WTC11 (cell line): ENCODE results near the gene RAB17. TPM values are rescaled to one million over a fixed set of nuclear protein-coding genes. Genes with fewer than 3 reads are reported as not detected.

Experiments
- ATAC-seq: fragments of 200-7000 bp; cut with Tn5 transposase; 2 replicates; pipeline ENCODE4 v1.10.0; 2021; ENCODE audit warnings: mild to moderate bottlenecking, moderate library complexity
- CTCF ChIA-PET: fragments of 300-600 bp; sonication (Branson Sonifier 250); formaldehyde crosslinking; loops from one replicate; lab custom pipeline; 2021; ENCODE audit warnings: antibody characterized with exemption; lab: Charles Lee
- POLR2A ChIA-PET: fragments of 350-600 bp; sonication (Branson Sonifier 250); formaldehyde crosslinking; loops from one replicate; lab custom pipeline; 2021; ENCODE audit warnings: antibody characterized with exemption; lab: Charles Lee
- DNase-seq: peaks from one replicate; pipeline ENCODE4 v3.0.0; 2021; ENCODE audit warnings: low spot score
- H3K27ac Mint-ChIP-seq: 2 replicates; pipeline ENCODE4 v1.8.0; 2021; ENCODE audit warnings: mixed read lengths
- H3K27me3 Mint-ChIP-seq: 2 replicates; pipeline ENCODE4 v1.8.0; 2021; ENCODE audit warnings: low read depth, mild to moderate bottlenecking, moderate library complexity, mixed read lengths
- H3K36me3 Mint-ChIP-seq: 2 replicates; pipeline ENCODE4 v1.8.0; 2021; ENCODE audit warnings: mixed read lengths
- H3K4me1 Mint-ChIP-seq: 2 replicates; pipeline ENCODE4 v1.8.0; 2022; ENCODE audit warnings: mixed read lengths
- H3K4me3 Mint-ChIP-seq: 2 replicates; pipeline ENCODE4 v1.8.0; 2021; ENCODE audit warnings: mild to moderate bottlenecking, moderate library complexity, mixed read lengths
- H3K9me3 Mint-ChIP-seq: 2 replicates; pipeline ENCODE4 v1.8.0; 2021; ENCODE audit warnings: mixed read lengths
- ATF6 ChIP-seq: sonication (generic); formaldehyde crosslinking; IDR thresholded peaks from 2 replicates; pipeline ENCODE4 v1.8.1; 2023; ENCODE audit warnings: mild to moderate bottlenecking, missing genetic modification reagents
- CBFB ChIP-seq: sonication (generic); formaldehyde crosslinking; IDR thresholded peaks from 2 replicates; pipeline ENCODE4 v1.8.1; 2022; ENCODE audit warnings: mild to moderate bottlenecking, low read depth, missing genetic modification reagents
- ELF4 ChIP-seq: sonication (generic); formaldehyde crosslinking; IDR thresholded peaks from 2 replicates; pipeline ENCODE4 v1.8.1; 2022; ENCODE audit warnings: low read depth, mild to moderate bottlenecking, moderate library complexity, missing genetic modification reagents
- ESRRA ChIP-seq: sonication (generic); formaldehyde crosslinking; IDR thresholded peaks from 2 replicates; pipeline ENCODE4 v1.8.1; 2022; ENCODE audit warnings: mild to moderate bottlenecking, missing genetic modification reagents, borderline replicate concordance
- JAZF1 ChIP-seq: fragments of 250-450 bp; sonication (Bioruptor Pico); IDR thresholded peaks from 2 replicates; pipeline ENCODE4 v1.9.0; 2021; ENCODE audit warnings: moderate library complexity, mild to moderate bottlenecking, inconsistent platforms
- JUN ChIP-seq: sonication (generic); formaldehyde crosslinking; IDR thresholded peaks from 2 replicates; pipeline ENCODE4 v1.8.0; 2023; ENCODE audit warnings: mild to moderate bottlenecking, missing genetic modification reagents
- MAX ChIP-seq: sonication (generic); formaldehyde crosslinking; IDR thresholded peaks from 2 replicates; pipeline ENCODE4 v1.8.0; 2022; ENCODE audit warnings: mild to moderate bottlenecking, missing genetic modification reagents
- MYBL2 ChIP-seq: sonication (generic); formaldehyde crosslinking; IDR thresholded peaks from 2 replicates; pipeline ENCODE4 v1.8.1; 2023; ENCODE audit warnings: mild to moderate bottlenecking, moderate library complexity, missing genetic modification reagents
- OVOL2 ChIP-seq: fragments of 250-450 bp; sonication (Bioruptor Pico); IDR thresholded peaks from 2 replicates; pipeline ENCODE4 v1.9.0; 2021; ENCODE audit warnings: mild to moderate bottlenecking, borderline replicate concordance
- PREB ChIP-seq: sonication (generic); formaldehyde crosslinking; IDR thresholded peaks from 2 replicates; pipeline ENCODE4 v1.8.1; 2022; ENCODE audit warnings: mild to moderate bottlenecking, missing genetic modification reagents, moderate library complexity, borderline replicate concordance
- PRRX2 ChIP-seq: fragments of 250-450 bp; sonication (Bioruptor Pico); IDR thresholded peaks from 2 replicates; pipeline ENCODE4 v1.8.0; 2021; ENCODE audit warnings: mild to moderate bottlenecking
- TCF7 ChIP-seq: sonication (generic); formaldehyde crosslinking; IDR thresholded peaks from 2 replicates; pipeline ENCODE4 v1.8.0; 2022; ENCODE audit warnings: mild to moderate bottlenecking, low read depth, missing genetic modification reagents, moderate library complexity
- ZNF219 ChIP-seq: sonication (generic); formaldehyde crosslinking; IDR thresholded peaks from 2 replicates; pipeline ENCODE4 v1.8.0; 2023; ENCODE audit warnings: missing genetic modification reagents, mild to moderate bottlenecking, borderline replicate concordance
- ZNF281 ChIP-seq: sonication (generic); formaldehyde crosslinking; IDR thresholded peaks from 2 replicates; pipeline ENCODE4 v1.8.0; 2023; ENCODE audit warnings: mild to moderate bottlenecking, missing genetic modification reagents
- ZNF423 ChIP-seq: fragments of 250-450 bp; sonication (Bioruptor Pico); IDR thresholded peaks from 2 replicates; pipeline ENCODE4 v2.1.2; 2022; ENCODE audit warnings: mild to moderate bottlenecking, moderate library complexity
- ZSCAN18 ChIP-seq: fragments of 250-450 bp; sonication (Bioruptor Pico); IDR thresholded peaks from 2 replicates; pipeline ENCODE4 v2.1.2; 2022; ENCODE audit warnings: mild to moderate bottlenecking, moderate library complexity
- total RNA-seq: library from RNA; stranded (reverse); gene quantifications from 3 replicates; pipeline ENCODE4 v1.2.3, GENCODE V29; 2021

Gene RAB17
- total RNA-seq, 1 experiment from 2014 or later, result 140 TPM

- TF ChIP-seq ATF6 (CRISPR knock-in tag) (no peak), PREB (CRISPR knock-in tag) (no peak), ZNF219 (CRISPR knock-in tag) (no peak), ESRRA (CRISPR knock-in tag) (no peak), JAZF1 (CRISPR knock-in tag) (no peak), ZNF423 (CRISPR knock-in tag) (no peak), MYBL2 (CRISPR knock-in tag) (no peak), CBFB (no peak), PRRX2 (no peak), MAX (CRISPR knock-in tag) (no peak), JUN (CRISPR knock-in tag) (no peak), ELF4 (no peak)
Measured at GRCh38 chr2:237546876-237547395, 43.6 kb downstream of the RAB17 start (continued).

- Mint-ChIP-seq H3K27me3 (no peaks in the 10 kb centered on the region), H3K9me3 (no peaks in the 10 kb centered on the region), H3K4me1 (peaks cover 13% of the 10 kb centered on the region), H3K36me3 (peaks cover 2% of the 10 kb centered on the region; the same call in 1 of the 2 replicates), H3K4me3 (no peak overlapping the region), H3K27ac (no peak overlapping the region)
- no peak for TF ChIP-seq ELF4
- TF ChIP-seq ZNF281 (CRISPR knock-in tag), result no peak
- no peak for TF ChIP-seq TCF7 (CRISPR knock-in tag)
- TF ChIP-seq JAZF1 (CRISPR knock-in tag), result no peak
- no peak for TF ChIP-seq ZSCAN18 (CRISPR knock-in tag)
- no peak for TF ChIP-seq OVOL2
- CTCF ChIA-PET, result interaction anchor here (0.7 to 6.0 kb wide), 6 partner anchors 27 to 381 kb away, joined by 3 to 54 read pairs (median 4); no protein-coding TSS in a partner anchor
- DNase-seq (no peak), ATAC-seq (no peak)
- POLR2A ChIA-PET, result no interaction called here
Measured at GRCh38 chr2:237546040-237546875, 44.3 kb downstream of the RAB17 start.
